Measurements from ENCODE around the gene VAT1. TPM values are rescaled to one million over a fixed set of nuclear protein-coding genes. Genes with fewer than 3 reads are reported as not detected.
"Not testable (repeated sequence)": the region's sequence is repeated elsewhere in the genome, so short reads cannot be mapped to it uniquely, and the experiment has no call there.

Gene VAT1
- total RNA-seq, 1 experiment from 2014 or later: 34.9 TPM

- Histone ChIP-seq H3K9me3 (replicated peaks) (no peaks in the 10 kb centered on the region), H3K27me3 (no peaks in the 10 kb centered on the region), H3K4me3 (no peak overlapping the region), H3K27ac (no peak overlapping the region), H3K4me1 (no peaks in the 10 kb centered on the region), H3K36me3 (peaks cover 58% of the 10 kb centered on the region)
- peak in 1 of 2 experiments; percentile 31 for DNase-seq
Observed at GRCh38 chr17:43003542-43004172, 18.5 kb downstream of the VAT1 start.

GRCh38 chr17:43000894-43001293, 21.3 kb downstream of the VAT1 start:
- H3K36me3 ChIP-seq: peaks cover 58% of the 10 kb centered on the region

GRCh38 chr17:42999003-42999525, 23.1 kb downstream of the VAT1 start:
- Histone ChIP-seq H3K27me3 (no peaks in the 10 kb centered on the region), H3K9me3 (replicated peaks) (no peaks in the 10 kb centered on the region), H3K36me3 (peaks cover 53% of the 10 kb centered on the region), H3K4me3 (peak overlapping the region; percentile 83), H3K4me1 (no peaks in the 10 kb centered on the region; the same call in 1 of the 2 replicates), H3K27ac (peak overlapping the region; percentile 88)
- no peak for DNase-seq

More at GRCh38 chr17:43000894-43001293, 21.3 kb downstream of the VAT1 start:
- not testable (repeated sequence) for DNase-seq; H3K27ac ChIP-seq; H3K4me1 ChIP-seq; H3K4me3 ChIP-seq; H3K9me3 ChIP-seq (replicated peaks); H3K27me3 ChIP-seq

- Histone ChIP-seq H3K27ac (peak within 1 kb of the TSS; percentile 88), H3K4me1 (no peaks in the 10 kb centered on the region; the same call in 1 of the 2 replicates), H3K4me3 (peak within 1 kb of the TSS; percentile 83), H3K9me3 (replicated peaks) (no peaks in the 10 kb centered on the region), H3K27me3 (no peaks in the 10 kb centered on the region), H3K36me3 (peaks cover 47% of the 10 kb centered on the region)
- peak; percentile 99 to 100 for DNase-seq
Observed at GRCh38 chr17:42997984-42998938, 23.9 kb downstream of the VAT1 start, which contains the start of gene RPL27. TSS of gene RPL27 (plus strand) at chr17:42998419. CDS start at chr17:42998751, 332 bp downstream.

- DNase-seq: no peak
- peaks cover 47% of the 10 kb centered on the region for H3K36me3 ChIP-seq
- no peaks in the 10 kb centered on the region for H3K9me3 ChIP-seq (replicated peaks)
- H3K4me1 ChIP-seq: no peaks in the 10 kb centered on the region; the same call in 1 of the 2 replicates
- peak overlapping the region; percentile 10; the same call in 1 of the 2 replicates for H3K27ac ChIP-seq
- peak overlapping the region; percentile 54 for H3K4me3 ChIP-seq
- no peaks in the 10 kb centered on the region for H3K27me3 ChIP-seq
Observed at GRCh38 chr17:42997390-42997983, 24.7 kb downstream of the VAT1 start.

- H3K9me3 ChIP-seq (replicated peaks); H3K4me1 ChIP-seq; H3K27ac ChIP-seq; DNase-seq; H3K27me3 ChIP-seq; H3K4me3 ChIP-seq: not testable (repeated sequence)
- H3K36me3 ChIP-seq: peaks cover 35% of the 10 kb centered on the region
Observed at GRCh38 chr17:42993913-42994312, 28.3 kb downstream of the VAT1 start.

GRCh38 chr17:42992872-42993271, 29.3 kb downstream of the VAT1 start:
- H3K27ac ChIP-seq: no peak overlapping the region
- H3K36me3 ChIP-seq: peaks cover 34% of the 10 kb centered on the region
- no peak overlapping the region for H3K4me3 ChIP-seq
- no peaks in the 10 kb centered on the region for H3K9me3 ChIP-seq (replicated peaks)
- no peaks in the 10 kb centered on the region for H3K27me3 ChIP-seq
- no peaks in the 10 kb centered on the region; the same call in 1 of the 2 replicates for H3K4me1 ChIP-seq
- no peak for DNase-seq

GRCh38 chr17:42991471-42991870, 30.7 kb downstream of the VAT1 start:
- H3K4me1 ChIP-seq: no peaks in the 10 kb centered on the region
- H3K9me3 ChIP-seq (replicated peaks): no peaks in the 10 kb centered on the region
- no peak overlapping the region for H3K27ac ChIP-seq
- peaks cover 41% of the 10 kb centered on the region for H3K36me3 ChIP-seq
- no peaks in the 10 kb centered on the region for H3K27me3 ChIP-seq
- DNase-seq: no peak
- no peak overlapping the region for H3K4me3 ChIP-seq

- no peak for DNase-seq
- Histone ChIP-seq H3K4me1 (no peaks in the 10 kb centered on the region), H3K4me3 (no peak overlapping the region), H3K36me3 (peaks cover 41% of the 10 kb centered on the region), H3K27me3 (no peaks in the 10 kb centered on the region), H3K9me3 (replicated peaks) (no peaks in the 10 kb centered on the region), H3K27ac (no peak overlapping the region)
Observed at GRCh38 chr17:42989726-42990652, 32.2 kb downstream of the VAT1 start.

- no peaks in the 10 kb centered on the region for H3K27me3 ChIP-seq
- no peaks in the 10 kb centered on the region for H3K9me3 ChIP-seq (replicated peaks)
- H3K4me1 ChIP-seq: no peaks in the 10 kb centered on the region
- H3K36me3 ChIP-seq: peaks cover 41% of the 10 kb centered on the region
- no peak for DNase-seq
- no peak overlapping the region for H3K4me3 ChIP-seq
- H3K27ac ChIP-seq: no peak overlapping the region
Observed at GRCh38 chr17:42989141-42989540, 33.0 kb downstream of the VAT1 start.

GRCh38 chr17:42985225-42985624, 37.0 kb downstream of the VAT1 start:
- H3K4me1 ChIP-seq: no peaks in the 10 kb centered on the region

GRCh38 chr17:42982266-42982665, 39.9 kb downstream of the VAT1 start:
- DNase-seq: no peak
- no peak overlapping the region for H3K4me3 ChIP-seq
- H3K27ac ChIP-seq: no peak overlapping the region
- 0 out of 2 replicates have a peak, but pooled peaks cover 6% of the 10 kb centered on the region for H3K4me1 ChIP-seq
- peaks cover 5% of the 10 kb centered on the region for H3K36me3 ChIP-seq
- H3K9me3 ChIP-seq (replicated peaks): no peaks in the 10 kb centered on the region
- no peaks in the 10 kb centered on the region for H3K27me3 ChIP-seq

More at GRCh38 chr17:42985225-42985624, 37.0 kb downstream of the VAT1 start:
- no peak for DNase-seq
- Histone ChIP-seq H3K36me3 (peaks cover 20% of the 10 kb centered on the region), H3K27me3 (no peaks in the 10 kb centered on the region), H3K9me3 (replicated peaks) (no peaks in the 10 kb centered on the region), H3K4me3 (no peak overlapping the region), H3K27ac (no peak overlapping the region)

GRCh38 chr17:42980766-42981397, 41.3 kb downstream of the VAT1 start:
- Histone ChIP-seq H3K27me3 (no peaks in the 10 kb centered on the region), H3K9me3 (replicated peaks) (no peaks in the 10 kb centered on the region), H3K36me3 (no peaks in the 10 kb centered on the region), H3K27ac (no peak overlapping the region; the same call in 1 of the 2 replicates), H3K4me3 (peak overlapping the region; percentile 84), H3K4me1 (0 out of 2 replicates have a peak, but pooled peaks cover 6% of the 10 kb centered on the region)
- DNase-seq: peak; percentile 40 to 55

Data from SJCRH30 (cell line).